Tibial artery (tissue), 4 donors: ENCODE results near the gene USP1.

Experiments
- DNase-seq, 2 donors: peaks; one replicate each; pipeline ENCODE4 v3.0.0-alpha.2; 2019
- H3K27ac ChIP-seq, 2 donors: fragments of 200-600 bp; sonication (generic) in 1 of 2; 1 replicate in 1 of 2; 2 replicates in 1 of 2; pipeline ENCODE4 v1.5.1; 2018 to 2019; ENCODE audit warnings: mild to moderate bottlenecking in 1 of 2
- H3K27me3 ChIP-seq, 2 donors: fragments of 200-600 bp; sonication (generic) in 1 of 2; one replicate each; pipeline versions ENCODE4 v1.5.1 to v1.6.0; 2016 to 2019
- H3K36me3 ChIP-seq, 3 donors: fragments of 200-600 bp; sonication (generic) in 2 of 3; one replicate each; pipeline ENCODE4 v1.5.1; 2016 to 2019; ENCODE audit warnings: mild to moderate bottlenecking in 2 of 3
- H3K4me1 ChIP-seq, 4 donors: fragments of 200-600 bp; sonication (generic) in 2 of 4; 1 replicate in 3 of 4; 2 replicates in 1 of 4; pipeline ENCODE4 v1.5.1; 2016 to 2019
- H3K4me3 ChIP-seq, 2 donors: fragments of 200-600 bp; sonication (generic) in 1 of 2; 1 replicate in 1 of 2; 2 replicates in 1 of 2; pipeline ENCODE4 v1.5.1; 2018 to 2019; ENCODE audit warnings: mild to moderate bottlenecking in 2 of 2
- H3K9me3 ChIP-seq, 3 donors: fragments of 200-600 bp; sonication (generic) in 1 of 3; one replicate each; pipeline ENCODE4 v1.5.1; 2016 to 2019
- CTCF ChIP-seq, 2 experiments: fragments of 200-600 bp in 1 of 2; fragments of 450-650 bp in 1 of 2; IDR thresholded peaks; one replicate each; pipeline ENCODE4 v1.5.1; 2017 to 2019; ENCODE audit warnings: antibody characterized with exemption in 2 of 2, mild to moderate bottlenecking in 1 of 2, moderate library complexity in 1 of 2
- intact Hi-C: fragments of 100-400 bp; cut with DNase I; formaldehyde crosslinking; loops from one replicate; pipeline ENCODE4 v1.15.0; 2023; ENCODE audit warnings: low total_unique reads

The USP1 gene

GRCh38 chr1:62434618-62435001, 2.2 kb upstream of the USP1 start:
- no peak overlapping the region for H3K4me3 ChIP-seq
- no peak for TF ChIP-seq CTCF (IDR thresholded peaks at IDR 0.05)
- peaks cover 0 to 26% (median 23%) of the 10 kb centered on the region in 4 donors for H3K4me1 ChIP-seq
- no peak for DNase-seq
- intact Hi-C loops: loop anchor here (5.0 kb wide), 2 partner anchors 253 to 702 kb away; partner anchors contain the start of gene DOCK7
- H3K27me3 ChIP-seq: no peaks in the 10 kb centered on the region
- no peaks in the 10 kb centered on the region for H3K36me3 ChIP-seq
- H3K27ac ChIP-seq: no peak overlapping the region
- no peaks in the 10 kb centered on the region for H3K9me3 ChIP-seq

GRCh38 chr1:62435231-62436038, 1.4 kb upstream of the USP1 start:
- Histone ChIP-seq H3K9me3 (no peaks in the 10 kb centered on the region), H3K4me3 (peak overlapping the region; percentile 63 to 92), H3K4me1 (peaks cover 0 to 33% (median 25%) of the 10 kb centered on the region in 4 donors), H3K27ac (peak overlapping the region; percentile 95 to 98), H3K27me3 (no peaks in the 10 kb centered on the region), H3K36me3 (no peaks in the 10 kb centered on the region)
- peak in 1 of 2 donors; percentile 64 for DNase-seq
- intact Hi-C loops: loop anchor here (5.0 kb wide), 1 partner anchor 252 kb away; the partner anchor contains the start of gene DOCK7
- no peak for TF ChIP-seq CTCF (IDR thresholded peaks at IDR 0.05)

- intact Hi-C loops: loop anchor here (5.0 kb wide), 1 partner anchor 251 kb away; the partner anchor contains the start of gene DOCK7
- no peak for TF ChIP-seq CTCF (IDR thresholded peaks at IDR 0.05)
- no peaks in the 10 kb centered on the region for H3K9me3 ChIP-seq
- no peak for DNase-seq
- H3K27me3 ChIP-seq: no peaks in the 10 kb centered on the region
- peaks cover 0 to 39% (median 25%) of the 10 kb centered on the region in 4 donors for H3K4me1 ChIP-seq
- peak overlapping the region; percentile 63 to 92 for H3K4me3 ChIP-seq
- no peaks in the 10 kb centered on the region for H3K36me3 ChIP-seq
- H3K27ac ChIP-seq: peak overlapping the region; percentile 95 to 98
Measured at GRCh38 chr1:62436039-62436465, 797 bp upstream of the USP1 start.

GRCh38 chr1:62437273-62437940, 558 bp downstream of the USP1 start:
- Histone ChIP-seq H3K9me3 (no peaks in the 10 kb centered on the region), H3K36me3 (peaks cover 5 to 11% (median 7%) of the 10 kb centered on the region in 3 donors), H3K4me1 (peaks cover 0 to 42% (median 25%) of the 10 kb centered on the region in 4 donors), H3K27ac (peak overlapping the region; percentile 95 to 98), H3K27me3 (no peaks in the 10 kb centered on the region), H3K4me3 (peak overlapping the region; percentile 63 to 92)
- DNase-seq: peak in 1 of 2 donors; percentile 77
- no peak for TF ChIP-seq CTCF (IDR thresholded peaks at IDR 0.05)
- intact Hi-C loops: loop anchor here (5.0 kb wide), 1 partner anchor 250 kb away; the partner anchor contains the start of gene DOCK7

- Histone ChIP-seq H3K4me3 (peak overlapping the region; percentile 63 to 92), H3K4me1 (peaks cover 0 to 42% (median 25%) of the 10 kb centered on the region in 4 donors), H3K9me3 (no peaks in the 10 kb centered on the region), H3K27ac (peak overlapping the region; percentile 95 to 98), H3K36me3 (peaks cover 7 to 19% (median 13%) of the 10 kb centered on the region in 3 donors), H3K27me3 (no peaks in the 10 kb centered on the region)
- no peak for DNase-seq
- intact Hi-C loops: loop anchor here (5.0 kb wide), 1 partner anchor 249 kb away; the partner anchor contains the start of gene DOCK7
- no peak for TF ChIP-seq CTCF (IDR thresholded peaks at IDR 0.05)
Measured at GRCh38 chr1:62438163-62438562, 1.3 kb downstream of the USP1 start.
